ENCODE measurements around the gene SH3BP4. TPM values are rescaled to one million over a fixed set of nuclear protein-coding genes. Genes with fewer than 3 reads are reported as not detected.

Gene SH3BP4
- polyA plus RNA-seq, 1 donor (not counting 4 experiments of a cell fraction or from before 2014, with no cell fraction given) = 50.4 TPM

- dilution Hi-C loops (cut with MboI; ENCODE audit: extremely low pct_ligation_motif_present, low sequenced_read_pairs) = no loop called here
- Histone ChIP-seq H3K79me2 (ENCODE audit: control insufficient read depth, insufficient read depth, low read length) (peaks cover 94% of the 10 kb centered on the region), H3K9me1 (ENCODE audit: control insufficient read depth, extremely low read depth, insufficient read depth, low read length) (peaks cover 7% of the 10 kb centered on the region), H4K20me1 (ENCODE audit: control insufficient read depth, extremely low read depth, insufficient read depth, low read length) (peaks cover 42% of the 10 kb centered on the region), H3K9ac (ENCODE audit: control insufficient read depth, extremely low read depth, insufficient read depth, low read length) (peak overlapping the region; percentile 42), H3K4me3 (ENCODE audit: control insufficient read depth in 2 of 3, extremely low read depth in 1 of 3, insufficient read depth in 2 of 3, low read depth in 1 of 3, low read length in 3 of 3) (peak overlapping the region in 1 of 3 experiments; percentile 9), H3K27me3 (ENCODE audit: control insufficient read depth, extremely low read depth, insufficient read depth, low read length) (no peaks in the 10 kb centered on the region), H3K36me3 (ENCODE audit: control insufficient read depth in 2 of 2, extremely low read depth in 1 of 2, insufficient read depth in 2 of 2, low read length in 2 of 2) (peaks cover 13 to 17% of the 10 kb centered on the region in 2 experiments), H2AFZ (ENCODE audit: control insufficient read depth, low read length) (no peak overlapping the region), H3K27ac (ENCODE audit: control insufficient read depth, insufficient read depth, low read length) (peak overlapping the region; percentile 26), H3K9me3 (ENCODE audit: control insufficient read depth, low read depth, low read length) (peaks cover 6% of the 10 kb centered on the region), H3K4me1 (ENCODE audit: control insufficient read depth, extremely low read depth, insufficient read depth, low read length) (peaks cover 30% of the 10 kb centered on the region), H3K4me2 (ENCODE audit: control insufficient read depth, extremely low read depth, insufficient read depth, low read depth, low read length) (peak overlapping the region; percentile 50)
- peak; percentile 41 for FAIRE-seq
- TF ChIP-seq CTCF (optimal IDR thresholded peaks at IDR 0.05 in 1 of 3, IDR thresholded peaks at IDR 0.05 in 1 of 3, conservative IDR thresholded peaks at IDR 0.05 in 1 of 3; ENCODE audit: extremely low read depth in 1 of 3, insufficient read depth in 2 of 3, low read length in 3 of 3) = no peak
- no peak for TF ChIP-seq EZH2 (IDR thresholded peaks at IDR 0.05; ENCODE audit: low read length)
- no peak for DNase-seq (ENCODE audit: low read depth, low spot score)
Measured at GRCh38 chr2:234978466-234979203, 26.8 kb downstream of the SH3BP4 start.

DNA sequence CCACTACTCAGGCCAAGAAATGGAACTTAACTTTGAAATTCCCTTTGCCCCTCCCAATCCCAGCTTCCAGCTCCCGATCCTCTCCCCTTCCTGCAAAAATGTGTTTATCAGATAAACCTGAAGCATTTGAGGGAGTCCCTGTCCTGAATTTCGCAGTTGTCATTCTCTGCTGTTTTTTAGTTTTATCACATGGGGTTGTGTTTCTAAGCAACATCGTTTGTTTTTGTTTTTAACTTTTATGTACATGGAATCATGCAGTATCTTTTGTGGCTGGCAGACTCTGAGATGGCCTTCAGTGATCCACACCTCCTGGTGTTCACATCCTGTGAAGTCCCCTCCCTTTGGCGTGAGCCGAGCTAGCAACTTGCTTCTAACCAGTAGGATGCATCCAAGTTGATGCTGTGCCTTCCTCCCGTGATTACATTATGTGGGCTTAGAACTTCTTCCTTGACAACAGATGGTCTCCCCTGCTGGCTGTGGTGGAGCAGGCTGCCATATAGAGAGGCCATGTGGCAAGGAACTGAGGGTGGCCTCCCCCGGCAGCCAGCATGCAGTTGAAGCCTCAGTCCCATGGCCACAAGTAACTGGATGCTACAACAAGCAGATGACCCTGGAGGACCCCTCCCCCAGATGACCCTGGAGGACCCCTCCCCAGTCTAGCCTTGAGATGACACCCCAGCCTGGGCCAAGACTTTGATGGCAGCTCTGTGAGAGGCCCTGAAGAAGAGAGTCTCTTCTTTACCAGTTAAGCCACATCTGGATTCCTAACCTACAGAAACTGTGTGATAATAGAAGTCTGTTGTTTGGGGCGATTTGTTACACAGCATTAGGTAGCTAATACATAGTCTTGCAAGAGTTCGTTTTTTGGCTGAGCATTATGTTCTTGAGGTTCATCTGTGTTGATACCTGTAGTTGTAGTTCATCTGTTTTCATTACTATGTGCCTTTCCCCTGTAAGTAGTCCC is 27.7 kb downstream of the SH3BP4 start:
- peaks cover 30% of the 10 kb centered on the region for H3K4me1 ChIP-seq (ENCODE audit: control insufficient read depth, extremely low read depth, insufficient read depth, low read length)
- no peak overlapping the region for H3K9ac ChIP-seq (ENCODE audit: control insufficient read depth, extremely low read depth, insufficient read depth, low read length)
- peaks cover 42% of the 10 kb centered on the region for H4K20me1 ChIP-seq (ENCODE audit: control insufficient read depth, extremely low read depth, insufficient read depth, low read length)
- no peaks in the 10 kb centered on the region for H3K27me3 ChIP-seq (ENCODE audit: control insufficient read depth, extremely low read depth, insufficient read depth, low read length)
- H3K79me2 ChIP-seq (ENCODE audit: control insufficient read depth, insufficient read depth, low read length) = peaks cover 97% of the 10 kb centered on the region
- DNase-seq (ENCODE audit: low read depth, low spot score) (no peak), FAIRE-seq (no peak)
- peaks cover 16 to 17% of the 10 kb centered on the region in 2 experiments for H3K36me3 ChIP-seq (ENCODE audit: control insufficient read depth in 2 of 2, extremely low read depth in 1 of 2, insufficient read depth in 2 of 2, low read length in 2 of 2)
- H3K4me2 ChIP-seq (ENCODE audit: control insufficient read depth, extremely low read depth, insufficient read depth, low read depth, low read length) = peak overlapping the region; percentile 50
- H2AFZ ChIP-seq (ENCODE audit: control insufficient read depth, low read length) = no peak overlapping the region
- H3K9me3 ChIP-seq (ENCODE audit: control insufficient read depth, low read depth, low read length) = peaks cover 6% of the 10 kb centered on the region
- H3K4me3 ChIP-seq (ENCODE audit: control insufficient read depth in 2 of 3, extremely low read depth in 1 of 3, insufficient read depth in 2 of 3, low read depth in 1 of 3, low read length in 3 of 3) = no peak overlapping the region
- no peak for TF ChIP-seq EZH2 (IDR thresholded peaks at IDR 0.05; ENCODE audit: low read length)
- TF ChIP-seq CTCF (optimal IDR thresholded peaks at IDR 0.05 in 1 of 3, IDR thresholded peaks at IDR 0.05 in 1 of 3, conservative IDR thresholded peaks at IDR 0.05 in 1 of 3; ENCODE audit: extremely low read depth in 1 of 3, insufficient read depth in 2 of 3, low read length in 3 of 3) = no peak
- no peak overlapping the region for H3K27ac ChIP-seq (ENCODE audit: control insufficient read depth, insufficient read depth, low read length)
- dilution Hi-C loops (cut with MboI; ENCODE audit: extremely low pct_ligation_motif_present, low sequenced_read_pairs) = no loop called here
- H3K9me1 ChIP-seq (ENCODE audit: control insufficient read depth, extremely low read depth, insufficient read depth, low read length) = peaks cover 7% of the 10 kb centered on the region
